Measurements from ENCODE around the gene TMEM170A.

The TMEM170A gene

GRCh38 chr16:75486676-75487313 is 22.3 kb upstream of the TMEM170A start:
- no peak overlapping the region for H3K4me3 ChIP-seq (ENCODE audit: low read depth, low read length)
- in situ Hi-C loops (cut with HindIII; ENCODE audit: low sequenced_read_pairs): no loop called here
- DNase-seq (ENCODE audit: low read depth): no peak
- TF ChIP-seq CTCF (IDR thresholded peaks at IDR 0.05; ENCODE audit: low read depth, low read length, missing control alignments): no peak

GRCh38 chr16:75486014-75486675 is 21.7 kb upstream of the TMEM170A start:
- DNase-seq (ENCODE audit: low read depth): no peak
- in situ Hi-C loops (cut with HindIII; ENCODE audit: low sequenced_read_pairs): no loop called here
- TF ChIP-seq CTCF (IDR thresholded peaks at IDR 0.05; ENCODE audit: low read depth, low read length, missing control alignments): no peak
- H3K4me3 ChIP-seq (ENCODE audit: low read depth, low read length): no peak overlapping the region

- TF ChIP-seq CTCF (IDR thresholded peaks at IDR 0.05; ENCODE audit: low read depth, low read length, missing control alignments): no peak
- DNase-seq (ENCODE audit: low read depth): no peak
- H3K4me3 ChIP-seq (ENCODE audit: low read depth, low read length): no peak overlapping the region
- in situ Hi-C loops (cut with HindIII; ENCODE audit: low sequenced_read_pairs): no loop called here
Measured at GRCh38 chr16:75485230-75486013, 20.9 kb upstream of the TMEM170A start.

DNA sequence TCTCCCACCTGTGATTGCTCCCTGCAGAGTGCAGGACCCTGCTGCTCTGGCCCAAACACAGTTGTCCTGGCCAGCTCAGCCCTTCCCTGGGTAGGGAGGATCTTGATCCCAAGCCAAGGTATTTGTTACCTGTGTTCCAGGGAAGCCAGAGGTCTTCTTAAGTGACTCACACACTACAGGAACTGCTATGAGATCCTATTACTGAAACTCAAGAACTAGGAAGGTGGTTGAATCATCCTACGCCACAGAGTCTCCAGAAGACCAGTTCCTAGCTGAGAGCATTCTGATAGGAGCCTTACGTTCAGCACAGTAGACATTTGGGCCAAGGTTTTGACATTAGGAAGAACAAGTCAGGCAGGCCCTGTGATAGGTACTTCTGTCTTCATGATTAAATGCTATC is 18.7 kb upstream of the TMEM170A start:
- in situ Hi-C loops (cut with HindIII; ENCODE audit: low sequenced_read_pairs): no loop called here
- no peak overlapping the region for H3K4me3 ChIP-seq (ENCODE audit: low read depth, low read length)
- DNase-seq (ENCODE audit: low read depth): no peak
- TF ChIP-seq CTCF (IDR thresholded peaks at IDR 0.05; ENCODE audit: low read depth, low read length, missing control alignments): no peak

DNA sequence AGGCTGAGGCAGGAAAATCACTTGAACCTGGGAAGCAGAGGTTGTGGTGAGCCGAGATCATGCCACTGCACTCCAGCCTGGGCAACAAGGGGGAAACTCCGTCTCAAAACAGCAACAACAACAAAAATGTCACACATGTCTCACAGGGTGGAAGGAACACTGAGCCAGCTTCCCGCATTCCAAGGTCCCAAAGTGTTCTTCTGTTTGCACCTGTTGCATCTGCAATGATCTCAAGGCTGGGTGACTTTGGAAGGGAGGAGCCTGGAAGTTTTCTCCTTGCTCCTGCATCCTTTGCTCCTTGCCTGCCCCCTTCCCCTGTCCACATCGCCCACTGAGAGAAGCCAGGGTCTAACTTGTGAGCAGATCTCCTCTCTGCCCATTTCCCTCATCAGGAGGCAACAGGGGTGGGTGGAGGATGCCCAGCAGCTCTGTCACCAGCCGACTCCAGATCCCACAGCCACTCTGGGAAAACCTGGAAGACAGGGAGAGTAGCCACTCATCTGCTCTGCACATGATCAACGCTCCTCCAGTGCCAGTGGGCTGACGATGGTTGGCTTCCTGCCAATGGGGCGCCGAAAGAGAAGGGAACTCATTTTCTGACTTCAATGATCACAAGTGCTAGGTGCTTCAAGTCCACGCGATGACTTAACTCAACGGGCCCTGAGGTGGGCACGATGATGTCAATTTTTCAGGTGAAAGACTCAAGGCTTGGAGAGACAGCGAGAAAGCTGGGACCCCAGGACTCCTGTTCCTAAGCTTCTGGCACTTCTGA is 18.1 kb upstream of the TMEM170A start:
- no peak for TF ChIP-seq CTCF (IDR thresholded peaks at IDR 0.05; ENCODE audit: low read depth, low read length, missing control alignments)
- no peak for DNase-seq (ENCODE audit: low read depth)
- in situ Hi-C loops (cut with HindIII; ENCODE audit: low sequenced_read_pairs): no loop called here
- H3K4me3 ChIP-seq (ENCODE audit: low read depth, low read length): no peak overlapping the region

GRCh38 chr16:75481475-75481874 is 17.0 kb upstream of the TMEM170A start:
- H3K4me3 ChIP-seq (ENCODE audit: low read depth, low read length): no peak overlapping the region
- DNase-seq (ENCODE audit: low read depth): no peak
- TF ChIP-seq CTCF (IDR thresholded peaks at IDR 0.05; ENCODE audit: low read depth, low read length, missing control alignments): no peak
- in situ Hi-C loops (cut with HindIII; ENCODE audit: low sequenced_read_pairs): no loop called here
